Esophagus (tissue), 2 donors: ENCODE measurements around the gene DNAJC7. TPM values are rescaled to one million over a fixed set of nuclear protein-coding genes. Genes with fewer than 3 reads are reported as not detected.
"Not testable (repeated sequence)": the region's sequence is repeated elsewhere in the genome, so short reads cannot be mapped to it uniquely, and the experiment has no call there.

ENCODE experiments used
- H3K27ac ChIP-seq, 2 donors: one replicate each; pipeline ENCODE4 v1.5.1; 2013; ENCODE audit warnings: low read depth in 2 of 2, mild to moderate bottlenecking in 2 of 2, inconsistent platforms in 1 of 2, low read length in 1 of 2, moderate library complexity in 1 of 2
- H3K27me3 ChIP-seq, 2 donors: one replicate each; pipeline ENCODE4 v1.6.1; 2013; ENCODE audit warnings: low read length in 2 of 2, control low read depth in 1 of 2, mild to moderate bottlenecking in 1 of 2; ENCODE audit not compliant: insufficient read depth in 2 of 2, control insufficient read depth in 1 of 2
- H3K36me3 ChIP-seq, 2 donors: one replicate each; pipeline ENCODE4 v1.6.1; 2013; ENCODE audit warnings: low read length in 1 of 2; ENCODE audit not compliant: control insufficient read depth in 2 of 2, insufficient read depth in 2 of 2
- H3K4me1 ChIP-seq, 2 donors: one replicate each; pipeline ENCODE4 v1.6.1; 2013; ENCODE audit warnings: low read length in 1 of 2; ENCODE audit not compliant: control insufficient read depth in 2 of 2, insufficient read depth in 2 of 2
- H3K4me3 ChIP-seq, 2 donors: one replicate each; pipeline ENCODE4 v1.5.1; 2013; ENCODE audit warnings: low read length in 2 of 2, mild to moderate bottlenecking in 2 of 2, low read depth in 1 of 2, moderate library complexity in 1 of 2
- H3K9me3 ChIP-seq, 2 donors: one replicate each; pipeline ENCODE4 v1.6.1; 2013; ENCODE audit warnings: mild to moderate bottlenecking in 2 of 2, low read depth in 1 of 2, low read length in 1 of 2, moderate library complexity in 1 of 2; ENCODE audit not compliant: control insufficient read depth in 2 of 2, insufficient read depth in 1 of 2
- WGBS, 2 donors: extraction: QIAGEN DNeasy Blood & Tissue Kit; methylation state at CpG; one replicate each; pipeline ENCODE4 v1.1.7; 2013; 5-methylcytosine and 5-hydroxymethylcytosine counted together
- polyA plus RNA-seq, 2 donors: library from polyadenylated mRNA; stranded (reverse); fragments of 200-250 nt; gene quantifications; one replicate each; pipeline ENCODE4 v1.2.3, GENCODE V29; 2013
- donor health status: healthy with polysubstance abuse.
- donor health status: Bipolar disorder and iron deficiency.

DNAJC7 gene
- polyA plus RNA-seq, 2 donors: 55.4 to 66.4 TPM

DNA sequence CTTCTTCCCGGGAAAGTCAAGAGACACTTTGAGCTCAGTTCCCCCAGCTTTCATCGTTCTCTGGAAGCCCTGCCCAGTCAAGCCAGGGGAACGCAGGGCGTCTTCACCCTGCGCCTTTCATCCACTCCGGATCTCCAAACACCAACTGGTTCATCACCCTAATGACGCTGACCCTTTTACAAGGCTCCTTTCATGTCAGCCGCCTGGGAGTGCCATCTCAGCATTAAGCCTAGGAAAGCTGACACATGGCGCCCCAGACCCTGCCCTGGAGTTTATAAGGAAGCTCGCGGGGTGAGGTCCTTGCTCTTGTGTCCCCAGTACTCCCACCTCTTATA is 594 bp upstream of the DNAJC7 start:
- peak overlapping the region; percentile 97 to 99 for H3K4me3 ChIP-seq
- peaks cover 0 to 11% of the 10 kb centered on the region in 2 donors for H3K4me1 ChIP-seq
- H3K9me3 ChIP-seq: no peaks in the 10 kb centered on the region
- peak overlapping the region; percentile 94 to 97 for H3K27ac ChIP-seq
- 4 to 6% methylated on average over 11 of the region's 11 CpGs for WGBS, 2 donors
- H3K36me3 ChIP-seq: peaks cover 0 to 5% of the 10 kb centered on the region in 2 donors
- no peaks in the 10 kb centered on the region for H3K27me3 ChIP-seq

- Histone ChIP-seq H3K9me3 (no peaks in the 10 kb centered on the region), H3K27ac (peak overlapping the region; percentile 94 to 97), H3K4me1 (peaks cover 0 to 11% of the 10 kb centered on the region in 2 donors), H3K4me3 (peak overlapping the region; percentile 97 to 99), H3K27me3 (no peaks in the 10 kb centered on the region), H3K36me3 (no peaks in the 10 kb centered on the region)
- WGBS, 2 donors: 3 to 4% methylated on average over 12 of the region's 12 CpGs
Measured at GRCh38 chr17:42016411-42016831, 818 bp downstream of the DNAJC7 start.

- not testable (repeated sequence) for H3K9me3 ChIP-seq, H3K4me3 ChIP-seq, H3K36me3 ChIP-seq, H3K27ac ChIP-seq, H3K27me3 ChIP-seq
- 89 to 92% methylated on average over 12 of the region's 12 CpGs for WGBS, 2 donors
- H3K4me1 ChIP-seq: peaks cover 2 to 11% of the 10 kb centered on the region in 2 donors
Measured at GRCh38 chr17:42013740-42014139, 3.5 kb downstream of the DNAJC7 start.

DNA sequence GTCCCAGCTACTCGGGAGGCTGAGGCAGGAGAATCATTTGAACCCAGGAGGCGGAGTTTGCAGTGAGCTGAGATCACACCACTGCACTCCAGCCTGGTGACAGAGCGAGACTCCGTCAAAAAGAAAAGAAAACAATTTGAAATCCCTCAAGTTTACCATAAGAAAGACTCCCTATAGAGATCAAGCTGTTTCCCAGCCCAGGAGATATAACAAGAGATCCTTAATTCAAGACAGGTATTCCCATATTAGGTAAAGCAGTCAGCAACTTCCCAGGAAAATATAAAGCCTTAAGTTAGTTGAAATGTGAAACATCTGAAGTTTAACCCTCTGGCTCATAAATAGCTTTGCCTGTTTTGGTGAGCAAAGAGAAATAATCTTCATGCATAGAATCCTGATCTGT is 4.9 kb downstream of the DNAJC7 start:
- not testable (repeated sequence) for H3K4me1 ChIP-seq, H3K27me3 ChIP-seq, H3K27ac ChIP-seq, H3K36me3 ChIP-seq, H3K4me3 ChIP-seq, H3K9me3 ChIP-seq
- 81% methylated on average over 4 of the region's 4 CpGs for WGBS, 2 donors

- H3K4me3 ChIP-seq: no peak overlapping the region
- H3K9me3 ChIP-seq: no peaks in the 10 kb centered on the region
- WGBS, 2 donors: 88 to 94% methylated on average over 3 of the region's 3 CpGs
- no peaks in the 10 kb centered on the region for H3K36me3 ChIP-seq
- H3K4me1 ChIP-seq: peaks cover 2% of the 10 kb centered on the region in 2 donors
- H3K27ac ChIP-seq: peak overlapping the region in 1 of 2 donors; percentile 14
- no peaks in the 10 kb centered on the region for H3K27me3 ChIP-seq
Measured at GRCh38 chr17:42010898-42011516, 6.2 kb downstream of the DNAJC7 start.

GRCh38 chr17:42010266-42010680 is 7.0 kb downstream of the DNAJC7 start:
- peak overlapping the region; percentile 14 to 64 for H3K27ac ChIP-seq
- H3K36me3 ChIP-seq, H3K4me3 ChIP-seq, H3K4me1 ChIP-seq, H3K27me3 ChIP-seq, H3K9me3 ChIP-seq: not testable (repeated sequence)
- WGBS, 2 donors: 45 to 51% methylated on average over 9 of the region's 9 CpGs

DNA sequence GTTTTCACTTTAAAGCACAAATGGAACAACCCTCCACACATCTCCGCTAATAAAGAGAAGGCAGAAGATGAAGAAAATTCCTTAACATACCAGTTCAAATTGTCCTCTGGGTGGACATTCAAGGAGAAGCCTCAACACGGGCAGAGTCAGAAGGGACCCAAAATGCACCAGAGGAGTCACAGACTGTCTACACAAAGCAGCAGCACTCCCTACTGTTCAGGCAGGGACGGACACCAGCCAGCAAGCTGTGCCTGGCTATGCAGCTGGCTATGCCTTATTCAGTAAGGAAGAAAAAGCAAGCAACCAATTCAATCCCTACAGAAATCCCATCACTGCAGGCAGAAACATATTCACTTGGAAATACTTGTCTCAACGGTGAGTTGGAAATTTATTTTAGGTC is 8.1 kb downstream of the DNAJC7 start:
- 75 to 77% methylated on average over 4 of the region's 4 CpGs for WGBS, 2 donors
- no peaks in the 10 kb centered on the region for H3K27me3 ChIP-seq
- no peaks in the 10 kb centered on the region for H3K36me3 ChIP-seq
- no peak overlapping the region for H3K27ac ChIP-seq
- H3K4me1 ChIP-seq: peaks cover 2% of the 10 kb centered on the region in 2 donors
- H3K9me3 ChIP-seq: no peaks in the 10 kb centered on the region
- H3K4me3 ChIP-seq: no peak overlapping the region

DNA sequence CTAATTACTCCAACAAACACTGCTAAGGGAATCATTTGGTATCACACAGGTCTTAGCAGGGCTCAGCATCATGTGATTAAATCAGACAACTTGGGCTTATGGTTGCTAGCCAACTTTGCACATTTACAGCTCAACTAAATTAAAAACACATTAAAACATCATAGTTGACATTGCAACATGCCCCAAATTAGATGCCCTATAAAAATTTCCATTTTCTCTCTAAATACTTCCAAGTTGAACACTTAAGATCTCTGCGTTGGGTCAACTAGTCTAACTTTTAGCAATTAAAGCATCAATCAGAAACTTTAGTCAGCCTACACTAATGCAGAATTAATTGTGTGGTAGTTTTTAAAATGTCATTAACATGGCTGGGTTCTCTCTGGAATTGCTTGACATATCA is 12.1 kb downstream of the DNAJC7 start:
- H3K4me3 ChIP-seq: no peak overlapping the region
- no peaks in the 10 kb centered on the region for H3K9me3 ChIP-seq
- H3K27ac ChIP-seq: no peak overlapping the region
- peaks cover 0 to 6% of the 10 kb centered on the region in 2 donors for H3K4me1 ChIP-seq
- peaks cover 0 to 7% of the 10 kb centered on the region in 2 donors for H3K36me3 ChIP-seq
- H3K27me3 ChIP-seq: no peaks in the 10 kb centered on the region
- WGBS, 2 donors: 73 to 84% methylated on average over 1 of the region's 1 CpG

- peaks cover 0 to 4% of the 10 kb centered on the region in 2 donors for H3K4me1 ChIP-seq
Measured at GRCh38 chr17:42002792-42003301, 14.4 kb downstream of the DNAJC7 start.

DNA sequence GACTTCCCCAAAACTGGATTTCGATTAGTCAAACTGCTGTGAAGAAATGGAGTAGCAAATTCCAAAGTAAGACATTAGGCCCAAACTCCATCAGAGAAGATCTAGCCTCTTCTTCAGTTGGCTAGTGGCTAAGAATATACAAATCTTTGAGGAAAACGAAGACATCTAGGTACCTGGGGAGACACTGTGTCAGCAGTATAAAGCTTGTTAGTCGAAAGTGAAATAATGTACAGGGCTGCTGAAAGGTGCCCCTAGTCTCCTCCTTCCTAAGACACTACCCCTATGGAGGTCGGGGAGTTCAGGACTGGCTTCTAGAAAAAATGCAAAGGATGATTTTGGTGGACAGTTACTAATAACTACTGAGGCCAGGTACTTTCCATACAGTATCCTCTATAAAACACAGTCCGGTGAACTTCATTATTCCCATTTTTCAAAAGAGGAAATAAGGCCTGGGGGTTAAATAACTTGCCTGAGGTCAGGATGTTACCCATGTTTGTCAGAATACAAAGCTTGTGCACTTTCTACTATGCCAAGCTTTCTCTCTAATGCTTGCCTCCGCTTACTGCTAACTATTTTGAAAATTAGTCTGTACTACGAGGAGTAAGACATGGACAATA is 15.0 kb downstream of the DNAJC7 start:
- 85 to 86% methylated on average over 7 of the region's 7 CpGs for WGBS, 2 donors
- Histone ChIP-seq H3K4me1 (peaks cover 0 to 4% of the 10 kb centered on the region in 2 donors), H3K9me3 (no peaks in the 10 kb centered on the region), H3K27ac (no peak overlapping the region), H3K36me3 (peaks cover 0 to 14% of the 10 kb centered on the region in 2 donors), H3K4me3 (no peak overlapping the region), H3K27me3 (no peaks in the 10 kb centered on the region)

More at GRCh38 chr17:42002792-42003301, 14.4 kb downstream of the DNAJC7 start:
- Histone ChIP-seq H3K27me3 (no peaks in the 10 kb centered on the region), H3K36me3 (peaks cover 0 to 11% of the 10 kb centered on the region in 2 donors), H3K27ac (no peak overlapping the region), H3K9me3 (no peaks in the 10 kb centered on the region), H3K4me3 (no peak overlapping the region)
- 56 to 58% methylated on average over 3 of the region's 3 CpGs for WGBS, 2 donors
